Measurements from ENCODE around the gene PTPRD. TPM values are rescaled to one million over a fixed set of nuclear protein-coding genes. Genes with fewer than 3 reads are reported as not detected.

PTPRD gene
- total RNA-seq, 1 experiment from 2014 or later: 70.1 TPM

GRCh38 chr9:10052916-10053315 is 559.9 kb downstream of the PTPRD start:
- CTCF ChIA-PET: no interaction called here
- no peaks in the 10 kb centered on the region for H3K4me1 Mint-ChIP-seq (ENCODE audit: low read depth, unreplicated experiment)
- no peak for TF ChIP-seq CTCF (IDR thresholded peaks at IDR 0.05; ENCODE audit: insufficient read depth in 1 of 2, low read depth in 1 of 2, low read length in 1 of 2, severe bottlenecking in 1 of 2, unreplicated experiment in 1 of 2)
- intact Hi-C loops (cut with micrococcal nuclease; ENCODE audit: unreplicated experiment): no loop called here
- no peaks in the 10 kb centered on the region for H3K9me3 ChIP-seq
- H3K9me3 Mint-ChIP-seq (ENCODE audit: unreplicated experiment): no peaks in the 10 kb centered on the region
- no peak overlapping the region for H3K4me3 Mint-ChIP-seq (ENCODE audit: unreplicated experiment)
- no peaks in the 10 kb centered on the region for H3K36me3 ChIP-seq (ENCODE audit: control insufficient read depth, insufficient read depth, low read length)
- H3K4me3 ChIP-seq (ENCODE audit: low read depth, low read length): no peak overlapping the region
- H3K27ac Mint-ChIP-seq (ENCODE audit: unreplicated experiment): no peak overlapping the region
- BruUV-seq (replicated peaks): no TSS peak
- no peaks in the 10 kb centered on the region for H3K27me3 Mint-ChIP-seq (ENCODE audit: insufficient read depth, unreplicated experiment)
- no peaks in the 10 kb centered on the region for H3K36me3 Mint-ChIP-seq (ENCODE audit: insufficient read depth, unreplicated experiment)
- no peaks in the 10 kb centered on the region for H3K4me1 ChIP-seq
- POLR2A ChIA-PET: no interaction called here
- H3K27me3 ChIP-seq (replicated peaks; ENCODE audit: control insufficient read depth, insufficient read depth, low read length): no peaks in the 10 kb centered on the region
- no peak for DNase-seq

- Histone ChIP-seq H3K9me3 (no peaks in the 10 kb centered on the region), H3K27me3 (replicated peaks; ENCODE audit: control insufficient read depth, insufficient read depth, low read length) (no peaks in the 10 kb centered on the region), H3K4me3 (ENCODE audit: low read depth, low read length) (no peak overlapping the region), H3K4me1 (no peaks in the 10 kb centered on the region), H3K36me3 (ENCODE audit: control insufficient read depth, insufficient read depth, low read length) (no peaks in the 10 kb centered on the region)
- Mint-ChIP-seq H3K27ac (ENCODE audit: unreplicated experiment) (no peak overlapping the region), H3K36me3 (ENCODE audit: insufficient read depth, unreplicated experiment) (no peaks in the 10 kb centered on the region), H3K4me3 (ENCODE audit: unreplicated experiment) (no peak overlapping the region), H3K4me1 (ENCODE audit: low read depth, unreplicated experiment) (no peaks in the 10 kb centered on the region), H3K9me3 (ENCODE audit: unreplicated experiment) (no peaks in the 10 kb centered on the region), H3K27me3 (ENCODE audit: insufficient read depth, unreplicated experiment) (no peaks in the 10 kb centered on the region)
- DNase-seq: no peak
- no peak for TF ChIP-seq CTCF (IDR thresholded peaks at IDR 0.05; ENCODE audit: insufficient read depth in 1 of 2, low read depth in 1 of 2, low read length in 1 of 2, severe bottlenecking in 1 of 2, unreplicated experiment in 1 of 2)
- intact Hi-C loops (cut with micrococcal nuclease; ENCODE audit: unreplicated experiment): no loop called here
- CTCF ChIA-PET: no interaction called here
- BruUV-seq (replicated peaks): no TSS peak
- POLR2A ChIA-PET: no interaction called here
Observed at GRCh38 chr9:10052181-10052580, 560.6 kb downstream of the PTPRD start.

- ChIA-PET CTCF (no interaction called here), POLR2A (no interaction called here)
- Histone ChIP-seq H3K9me3 (no peaks in the 10 kb centered on the region), H3K4me1 (no peaks in the 10 kb centered on the region), H3K27me3 (replicated peaks; ENCODE audit: control insufficient read depth, insufficient read depth, low read length) (no peaks in the 10 kb centered on the region), H3K36me3 (ENCODE audit: control insufficient read depth, insufficient read depth, low read length) (no peaks in the 10 kb centered on the region), H3K4me3 (ENCODE audit: low read depth, low read length) (no peak overlapping the region)
- Mint-ChIP-seq H3K36me3 (ENCODE audit: insufficient read depth, unreplicated experiment) (no peaks in the 10 kb centered on the region), H3K27ac (ENCODE audit: unreplicated experiment) (no peak overlapping the region), H3K4me1 (ENCODE audit: low read depth, unreplicated experiment) (no peaks in the 10 kb centered on the region), H3K9me3 (ENCODE audit: unreplicated experiment) (no peaks in the 10 kb centered on the region), H3K4me3 (ENCODE audit: unreplicated experiment) (no peak overlapping the region), H3K27me3 (ENCODE audit: insufficient read depth, unreplicated experiment) (no peaks in the 10 kb centered on the region)
- intact Hi-C loops (cut with micrococcal nuclease; ENCODE audit: unreplicated experiment): no loop called here
- BruUV-seq (replicated peaks): no TSS peak
- no peak for DNase-seq
- no peak for TF ChIP-seq CTCF (IDR thresholded peaks at IDR 0.05; ENCODE audit: insufficient read depth in 1 of 2, low read depth in 1 of 2, low read length in 1 of 2, severe bottlenecking in 1 of 2, unreplicated experiment in 1 of 2)
Observed at GRCh38 chr9:10050016-10050415, 562.8 kb downstream of the PTPRD start.
